IMR-90 (cell line): ENCODE results near the gene CASP2. TPM values are rescaled to one million over a fixed set of nuclear protein-coding genes. Genes with fewer than 3 reads are reported as not detected.

Experiments used
- ATAC-seq: fragments of 200-7000 bp; cut with Tn5 transposase; 2 replicates; pipeline ENCODE4 v1.9.1; 2020; ENCODE audit warnings: low read depth, mild to moderate bottlenecking, moderate library complexity
- BruUV-seq: library from RNA; stranded (reverse); fragments of 400-500 nt; replicated peaks from 2 replicates; lab custom pipeline; 2021; lab: Mats Ljungman, UMichigan
- CTCF ChIA-PET: fragments of 300-600 bp; formaldehyde crosslinking; extraction: SDS; loops from one replicate; lab custom pipeline; 2021; ENCODE audit warnings: antibody characterized with exemption; lab: Yijun Ruan, JAX
- POLR2A ChIA-PET: fragments of 300-600 bp; sonication (Branson Sonifier 250); formaldehyde crosslinking; loops from one replicate; lab custom pipeline; 2022; ENCODE audit warnings: antibody characterized with exemption; ENCODE audit not compliant: unreplicated experiment; lab: Charles Lee
- DNase-seq: peaks from one replicate; pipeline ENCODE4 v3.0.0; 2013
- H2AFZ ChIP-seq: replicated peaks from 2 replicates; pipeline ENCODE3; 2013; ENCODE audit warnings: low read length, mild to moderate bottlenecking; ENCODE audit not compliant: poor library complexity
- H2AK5ac ChIP-seq: 2 replicates; pipeline ENCODE4 v1.6.1; 2013; ENCODE audit warnings: low read depth, low read length, inconsistent platforms
- H2AK9ac ChIP-seq: replicated peaks from 2 replicates; pipeline ENCODE3; 2013; ENCODE audit warnings: mild to moderate bottlenecking, low read depth, low read length, moderate library complexity; ENCODE audit not compliant: poor library complexity
- H2BK120ac ChIP-seq: 2 replicates; pipeline ENCODE4 v1.6.1; 2013; ENCODE audit warnings: low read depth, low read length, inconsistent platforms
- H2BK15ac ChIP-seq: 3 replicates; pipeline ENCODE4 v1.6.1; 2013; ENCODE audit warnings: low read depth, low read length, inconsistent platforms
- H2BK20ac ChIP-seq: 2 replicates; pipeline ENCODE4 v1.6.1; 2013; ENCODE audit warnings: low read depth, mild to moderate bottlenecking, inconsistent platforms, low read length, moderate library complexity
- H2BK5ac ChIP-seq: 2 replicates; pipeline ENCODE4 v1.6.1; 2013; ENCODE audit warnings: mild to moderate bottlenecking, low read depth, low read length, inconsistent platforms; ENCODE audit not compliant: poor library complexity, severe bottlenecking
- H3K14ac ChIP-seq: replicated peaks from 2 replicates; pipeline ENCODE4 v1.6.1; 2013; ENCODE audit warnings: low read depth, low read length, inconsistent platforms
- H3K18ac ChIP-seq: 2 replicates; pipeline ENCODE4 v1.6.1; 2013; ENCODE audit warnings: low read depth, low read length, control low read depth
- H3K23ac ChIP-seq: 2 replicates; pipeline ENCODE4 v1.6.1; 2013; ENCODE audit warnings: low read depth, low read length, inconsistent platforms
- H3K27ac ChIP-seq: 2 replicates; pipeline ENCODE4 v1.5.1; 2013; ENCODE audit warnings: mild to moderate bottlenecking, control low read depth, low read length; ENCODE audit not compliant: insufficient read depth
- H3K27me3 ChIP-seq: 2 replicates; pipeline ENCODE4 v1.6.1; 2013; ENCODE audit warnings: low read length; ENCODE audit not compliant: control insufficient read depth, insufficient read depth
- H3K36me3 ChIP-seq: 2 replicates; pipeline ENCODE4 v1.6.1; 2013; ENCODE audit warnings: low read length, mixed read lengths; ENCODE audit not compliant: control insufficient read depth, insufficient read depth
- H3K4ac ChIP-seq: 2 replicates; pipeline ENCODE4 v1.6.1; 2013; ENCODE audit warnings: low read depth, low read length, inconsistent platforms
- H3K4me1 ChIP-seq: 2 replicates; pipeline ENCODE4 v1.6.1; 2013; ENCODE audit warnings: low read length, mixed read lengths; ENCODE audit not compliant: control insufficient read depth, insufficient read depth
- H3K4me2 ChIP-seq: 2 replicates; pipeline ENCODE4 v1.6.1; 2013; ENCODE audit warnings: low read depth, mild to moderate bottlenecking, control low read depth, low read length, moderate library complexity
- H3K4me3 ChIP-seq: 2 replicates; pipeline ENCODE4 v1.5.1; 2013; ENCODE audit warnings: low read depth, mild to moderate bottlenecking, control low read depth, low read length, moderate library complexity; ENCODE audit not compliant: insufficient read depth
- H3K56ac ChIP-seq: 2 replicates; pipeline ENCODE4 v1.6.1; 2013; ENCODE audit warnings: low read length, inconsistent platforms; ENCODE audit not compliant: insufficient read depth; ENCODE audit errors: extremely low read depth
- H3K79me1 ChIP-seq, 2 experiments: 2 replicates each; pipeline ENCODE4 v1.6.1; 2013; ENCODE audit warnings: low read length in 2 of 2, inconsistent platforms in 1 of 2, low read depth in 1 of 2
- H3K9ac ChIP-seq: 2 replicates; pipeline ENCODE4 v1.6.1; 2013; ENCODE audit warnings: low read depth, low read length, control low read depth
- H3K9me1 ChIP-seq: 2 replicates; pipeline ENCODE4 v1.6.1; 2013; ENCODE audit warnings: low read length, inconsistent platforms; ENCODE audit not compliant: insufficient read depth
- H3K9me3 ChIP-seq: 2 replicates; pipeline ENCODE4 v1.6.1; 2013; ENCODE audit warnings: low read length; ENCODE audit not compliant: control insufficient read depth, insufficient read depth
- H4K20me1 ChIP-seq: 2 replicates; pipeline ENCODE4 v1.6.1; 2013; ENCODE audit warnings: low read length, inconsistent platforms; ENCODE audit not compliant: insufficient read depth
- H4K5ac ChIP-seq: 2 replicates; pipeline ENCODE4 v1.6.1; 2013; ENCODE audit warnings: mild to moderate bottlenecking, low read depth, low read length, control low read depth
- H4K8ac ChIP-seq, 2 experiments: 2 replicates each; pipeline ENCODE4 v1.6.1; 2013; ENCODE audit warnings: low read depth in 2 of 2, low read length in 2 of 2, control low read depth in 1 of 2, inconsistent platforms in 1 of 2
- H4K91ac ChIP-seq: 2 replicates; pipeline ENCODE4 v1.6.1; 2013; ENCODE audit warnings: low read depth, low read length, inconsistent platforms; ENCODE audit not compliant: insufficient read depth
- CEBPB ChIP-seq: IDR thresholded peaks from 2 replicates; pipeline ENCODE4 v1.6.1; 2012; ENCODE audit warnings: low read depth, low read length, improper control_type of control experiment
- MAZ ChIP-seq: IDR thresholded peaks from 2 replicates; pipeline ENCODE4 v1.6.1; 2012; ENCODE audit warnings: low read depth, mild to moderate bottlenecking, low read length, improper control_type of control experiment, moderate library complexity, borderline replicate concordance
- WGBS, 2 experiments: methylation state at CpG; one replicate each; pipeline versions ENCODE4 v1.1.5 to v1.1.7; 2013; ENCODE audit warnings: missing lambda C conversion rate in 2 of 2; ENCODE audit not compliant: insufficient read length in 1 of 2; ENCODE audit errors: extremely low coverage in 2 of 2; 5-methylcytosine and 5-hydroxymethylcytosine counted together
- dilution Hi-C: fragments of 300-500 bp; cut with HindIII; formaldehyde crosslinking; loops from one replicate; pipeline ENCODE4 v1.14.3; 2018; ENCODE audit warnings: low sequenced_read_pairs; ENCODE audit not compliant: unreplicated experiment
- in situ Hi-C: fragments of 300-500 bp; cut with MboI; formaldehyde crosslinking; loops from 3 replicates; pipeline ENCODE4 v1.14.3; 2019; ENCODE audit warnings: low sequenced_read_pairs, inconsistent platforms, mixed read lengths
- intact Hi-C: fragments of 100-400 bp; cut with micrococcal nuclease; formaldehyde crosslinking; loops from 2 replicates; pipeline ENCODE4 v1.10.0; 2022
- polyA plus RNA-seq, 3 experiments: library from polyadenylated mRNA; depleted of rRNA; stranded (reverse); fragments of >200 nt; gene quantifications; 2 replicates each; pipeline ENCODE4 v1.2.3, GENCODE V29; 2012; ENCODE audit warnings: low replicate concordance in 1 of 3
- total RNA-seq: library from RNA; depleted of rRNA; stranded (reverse); fragments of >200 nt; gene quantifications from 2 replicates; pipeline ENCODE4 v1.2.3, GENCODE V29; 2012

Gene CASP2
- total and polyA plus RNA-seq, 2 of the 4 experiments (the other 2 are of a cell fraction) = 15.4 to 25.6 TPM

DNA sequence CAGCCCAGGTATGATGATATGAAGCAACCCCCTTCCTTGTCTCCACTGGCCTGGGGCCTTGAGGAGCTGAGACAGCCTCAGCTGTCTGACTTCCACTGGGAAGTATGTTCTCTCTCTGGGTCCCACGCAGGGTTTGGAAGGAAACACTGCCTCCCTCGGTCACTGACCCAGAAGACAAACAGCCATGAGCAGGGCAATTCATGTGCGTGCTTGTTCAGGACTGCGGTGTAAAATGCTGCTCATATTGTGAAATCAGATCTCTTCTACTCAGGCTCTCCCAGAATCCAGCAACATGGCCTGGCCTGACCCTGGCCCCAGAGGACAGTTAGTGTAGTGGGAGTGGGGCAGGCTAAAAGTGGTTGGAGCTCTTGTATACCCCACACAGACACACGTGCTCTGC is 30.5 kb downstream of the CASP2 start:
- no peak overlapping the region for H4K8ac ChIP-seq
- no peak overlapping the region for H3K4ac ChIP-seq
- no TSS peak for BruUV-seq
- TF ChIP-seq MAZ (no peak), CEBPB (peak; percentile 71)
- ATAC-seq (peak; percentile 77), DNase-seq (peak; percentile 49)
- H2AK5ac ChIP-seq = no peak overlapping the region
- POLR2A ChIA-PET = interaction anchor here (0.6 kb wide), 1 partner anchor 74 kb away, joined by 7 read pairs; no protein-coding TSS in a partner anchor
- no peak overlapping the region for H2BK20ac ChIP-seq
- no peak overlapping the region for H4K91ac ChIP-seq
- H3K4me1 ChIP-seq = peaks cover 10% of the 10 kb centered on the region; the same call in 1 of the 2 replicates
- in situ Hi-C loops = no loop called here
- H2AFZ ChIP-seq = no peak overlapping the region
- no peak overlapping the region for H2AK9ac ChIP-seq
- no peak overlapping the region for H3K9ac ChIP-seq
- no peaks in the 10 kb centered on the region for H3K9me3 ChIP-seq
- H3K9me1 ChIP-seq = no peaks in the 10 kb centered on the region
- no peak overlapping the region for H3K14ac ChIP-seq
- H4K20me1 ChIP-seq = no peaks in the 10 kb centered on the region
- H3K79me1 ChIP-seq = no peaks in the 10 kb centered on the region
- H3K4me2 ChIP-seq = no peak overlapping the region
- intact Hi-C loops = no loop called here
- no peaks in the 10 kb centered on the region for H3K36me3 ChIP-seq
- H3K27ac ChIP-seq = peak overlapping the region; percentile 53; the same call in 1 of the 2 replicates
- H4K5ac ChIP-seq = peak overlapping the region; percentile 64; the same call in 1 of the 2 replicates
- CTCF ChIA-PET = no interaction called here
- peak overlapping the region; percentile 66; the same call in 1 of the 2 replicates for H3K18ac ChIP-seq
- dilution Hi-C loops = no loop called here
- 34% methylated on average over 2 of the region's 5 CpGs; no CpG with 5 or more reads in 1 of the 2 experiments for WGBS, 2 experiments
- peaks cover 5% of the 10 kb centered on the region for H3K27me3 ChIP-seq
- peak overlapping the region; percentile 31 for H2BK5ac ChIP-seq
- no peak overlapping the region for H2BK15ac ChIP-seq
- H3K23ac ChIP-seq = no peak overlapping the region
- no peak overlapping the region for H3K4me3 ChIP-seq
- H3K56ac ChIP-seq = no peak overlapping the region
- no peak overlapping the region for H2BK120ac ChIP-seq
